Caco-2 (cell line): ENCODE data around the gene NFIA. TPM values are rescaled to one million over a fixed set of nuclear protein-coding genes. Genes with fewer than 3 reads are reported as not detected.

ENCODE experiments used
- BruUV-seq: library from RNA; stranded (reverse); fragments of 400-500 nt; replicated peaks from 2 replicates; lab custom pipeline; 2021; lab: Mats Ljungman, UMichigan
- CTCF ChIA-PET: fragments of 300-600 bp; sonication (Branson Sonifier 250); formaldehyde crosslinking; loops from one replicate; lab custom pipeline; 2022; ENCODE audit warnings: antibody characterized with exemption; lab: Charles Lee
- POLR2A ChIA-PET: fragments of 300-600 bp; sonication (Branson Sonifier 250); formaldehyde crosslinking; loops from one replicate; lab custom pipeline; 2022; ENCODE audit warnings: antibody characterized with exemption; lab: Charles Lee
- DNase-seq, 2 experiments: peaks; one replicate each; pipeline versions ENCODE4 v3.0.0 to v3.0.0-alpha.2; 2020 to 2022
- H3K27me3 ChIP-seq: replicated peaks from 2 replicates; pipeline ENCODE4 v1.6.0; 2011; ENCODE audit warnings: low read length; ENCODE audit not compliant: control insufficient read depth, insufficient read depth
- H3K36me3 ChIP-seq: 2 replicates; pipeline ENCODE4 v1.5.1; 2011; ENCODE audit warnings: low read length; ENCODE audit not compliant: control insufficient read depth, insufficient read depth
- H3K4me1 ChIP-seq: fragments of 250-450 bp; sonication (Bioruptor Pico); 2 replicates; pipeline ENCODE4 v1.5.1; 2020; ENCODE audit warnings: mild to moderate bottlenecking
- H3K4me3 ChIP-seq: 2 replicates; pipeline ENCODE4 v1.5.1; 2011; ENCODE audit warnings: low read depth, mild to moderate bottlenecking, control low read depth, low read length
- H3K9me3 ChIP-seq: fragments of 250-450 bp; sonication (Bioruptor Pico); 2 replicates; pipeline ENCODE4 v1.5.1; 2020; ENCODE audit warnings: mild to moderate bottlenecking, moderate library complexity
- H3K27ac Mint-ChIP-seq: one replicate; pipeline ENCODE4 v1.8.0; 2022; ENCODE audit warnings: mixed read lengths; ENCODE audit not compliant: unreplicated experiment
- H3K27me3 Mint-ChIP-seq: one replicate; pipeline ENCODE4 v1.8.0; 2022; ENCODE audit warnings: mixed read lengths; ENCODE audit not compliant: insufficient read depth, unreplicated experiment
- H3K36me3 Mint-ChIP-seq: one replicate; pipeline ENCODE4 v1.8.0; 2022; ENCODE audit warnings: mild to moderate bottlenecking, mixed read lengths; ENCODE audit not compliant: insufficient read depth, unreplicated experiment
- H3K4me1 Mint-ChIP-seq: one replicate; pipeline ENCODE4 v1.8.0; 2022; ENCODE audit warnings: low read depth, mixed read lengths; ENCODE audit not compliant: unreplicated experiment
- H3K4me3 Mint-ChIP-seq: one replicate; pipeline ENCODE4 v1.8.0; 2022; ENCODE audit warnings: mild to moderate bottlenecking, moderate library complexity, mixed read lengths; ENCODE audit not compliant: unreplicated experiment
- H3K9me3 Mint-ChIP-seq: one replicate; pipeline ENCODE4 v1.8.0; 2022; ENCODE audit warnings: mixed read lengths; ENCODE audit not compliant: unreplicated experiment
- intact Hi-C: fragments of 100-400 bp; cut with micrococcal nuclease; formaldehyde crosslinking; loops from one replicate; pipeline ENCODE4 v1.10.0; 2022; ENCODE audit not compliant: unreplicated experiment
- total RNA-seq: library from RNA; stranded (reverse); gene quantifications from 2 replicates; pipeline ENCODE4 v1.2.3, GENCODE V29; 2022
- TF ChIP-seq, protein P1 (sequence below), 2 experiments: fragments of 200-600 bp in 1 of 2; IDR thresholded peaks; 1 replicate in 1 of 2; 2 replicates in 1 of 2; pipeline versions ENCODE4 v1.5.1 to v1.8.0; 2011 to 2022; ENCODE audit warnings: antibody characterized with exemption in 1 of 2, control low read depth in 1 of 2, inconsistent platforms in 1 of 2, low read depth in 1 of 2, low read length in 1 of 2, mild to moderate bottlenecking in 1 of 2, moderate library complexity in 1 of 2; ENCODE audit not compliant: insufficient read depth in 1 of 2, severe bottlenecking in 1 of 2, unreplicated experiment in 1 of 2

The NFIA gene
- total RNA-seq, 1 experiment from 2014 or later = 1.4 TPM

DNA sequence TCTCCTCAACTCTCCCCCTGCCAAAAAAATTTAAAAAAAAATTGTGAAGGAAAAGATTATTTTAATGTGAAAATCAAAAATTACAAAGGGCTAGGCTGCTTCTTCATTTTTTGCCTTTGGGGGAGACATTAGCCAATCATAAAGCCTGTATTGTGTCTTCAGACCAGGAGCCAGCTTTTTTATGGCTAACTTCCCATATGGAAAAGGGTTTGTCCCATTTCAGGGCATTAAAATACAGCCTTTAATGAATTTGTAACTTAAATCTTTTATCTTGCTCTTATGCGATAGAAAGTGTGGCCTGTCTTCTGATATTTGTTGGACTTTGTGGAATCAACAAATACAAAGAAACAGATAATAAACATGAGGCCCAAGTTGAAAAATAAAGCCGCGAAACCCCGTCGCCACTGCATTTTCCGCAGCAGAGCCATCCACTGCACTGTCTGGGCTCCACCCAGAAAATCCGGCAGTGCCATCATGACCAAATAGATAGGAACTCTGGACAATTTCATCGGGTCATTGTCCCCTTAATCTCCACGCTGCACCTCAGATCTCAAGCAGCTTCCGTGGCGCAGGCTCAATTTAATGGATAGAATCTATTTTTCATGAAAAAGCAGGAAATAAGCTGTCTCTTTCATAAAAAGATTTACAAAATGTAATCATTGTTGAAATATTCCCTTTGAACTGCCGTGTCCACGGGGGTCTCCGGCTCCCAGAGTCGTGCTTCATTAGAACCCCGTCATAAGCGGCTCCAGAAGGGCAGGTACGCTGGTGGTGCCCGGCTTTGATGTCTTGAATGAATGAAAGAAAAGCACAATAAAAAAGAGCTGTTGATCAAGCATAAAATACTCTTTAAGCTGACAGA is 365.0 kb downstream of the NFIA start:
- CTCF ChIA-PET = no interaction called here
- Mint-ChIP-seq H3K4me3 (no peak overlapping the region), H3K9me3 (no peaks in the 10 kb centered on the region), H3K4me1 (peaks cover 5% of the 10 kb centered on the region), H3K27me3 (no peaks in the 10 kb centered on the region), H3K27ac (no peak overlapping the region), H3K36me3 (no peaks in the 10 kb centered on the region)
- Histone ChIP-seq H3K36me3 (no peaks in the 10 kb centered on the region), H3K27me3 (no peaks in the 10 kb centered on the region), H3K9me3 (no peaks in the 10 kb centered on the region), H3K4me3 (no peak overlapping the region), H3K4me1 (peaks cover 27% of the 10 kb centered on the region)
- BruUV-seq = no TSS peak
- intact Hi-C loops = no loop called here
- TF ChIP-seq, protein P1, sequence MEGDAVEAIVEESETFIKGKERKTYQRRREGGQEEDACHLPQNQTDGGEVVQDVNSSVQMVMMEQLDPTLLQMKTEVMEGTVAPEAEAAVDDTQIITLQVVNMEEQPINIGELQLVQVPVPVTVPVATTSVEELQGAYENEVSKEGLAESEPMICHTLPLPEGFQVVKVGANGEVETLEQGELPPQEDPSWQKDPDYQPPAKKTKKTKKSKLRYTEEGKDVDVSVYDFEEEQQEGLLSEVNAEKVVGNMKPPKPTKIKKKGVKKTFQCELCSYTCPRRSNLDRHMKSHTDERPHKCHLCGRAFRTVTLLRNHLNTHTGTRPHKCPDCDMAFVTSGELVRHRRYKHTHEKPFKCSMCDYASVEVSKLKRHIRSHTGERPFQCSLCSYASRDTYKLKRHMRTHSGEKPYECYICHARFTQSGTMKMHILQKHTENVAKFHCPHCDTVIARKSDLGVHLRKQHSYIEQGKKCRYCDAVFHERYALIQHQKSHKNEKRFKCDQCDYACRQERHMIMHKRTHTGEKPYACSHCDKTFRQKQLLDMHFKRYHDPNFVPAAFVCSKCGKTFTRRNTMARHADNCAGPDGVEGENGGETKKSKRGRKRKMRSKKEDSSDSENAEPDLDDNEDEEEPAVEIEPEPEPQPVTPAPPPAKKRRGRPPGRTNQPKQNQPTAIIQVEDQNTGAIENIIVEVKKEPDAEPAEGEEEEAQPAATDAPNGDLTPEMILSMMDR (IDR thresholded peaks at IDR 0.05; ENCODE audit: insufficient read depth in 1 of 2, low read depth in 1 of 2, low read length in 1 of 2, severe bottlenecking in 1 of 2, unreplicated experiment in 1 of 2) = no peak
- POLR2A ChIA-PET = no interaction called here
- DNase-seq = no peak

GRCh38 chr1:61447968-61448430 is 365.6 kb downstream of the NFIA start:
- BruUV-seq = no TSS peak

GRCh38 chr1:61448914-61449313 is 366.6 kb downstream of the NFIA start:
- intact Hi-C loops = no loop called here
- DNase-seq = no peak
- no peaks in the 10 kb centered on the region for H3K27me3 ChIP-seq
- ChIA-PET POLR2A (no interaction called here), CTCF (no interaction called here)
- Mint-ChIP-seq H3K27ac (no peak overlapping the region), H3K36me3 (no peaks in the 10 kb centered on the region), H3K27me3 (no peaks in the 10 kb centered on the region), H3K4me1 (peaks cover 13% of the 10 kb centered on the region), H3K9me3 (no peaks in the 10 kb centered on the region), H3K4me3 (no peak overlapping the region)
- BruUV-seq = no TSS peak
- H3K36me3 ChIP-seq = no peaks in the 10 kb centered on the region
- TF ChIP-seq, protein P1 (IDR thresholded peaks at IDR 0.05; ENCODE audit: insufficient read depth in 1 of 2, low read depth in 1 of 2, low read length in 1 of 2, severe bottlenecking in 1 of 2, unreplicated experiment in 1 of 2) = no peak
- H3K9me3 ChIP-seq = no peaks in the 10 kb centered on the region
- peaks cover 32% of the 10 kb centered on the region for H3K4me1 ChIP-seq
- no peak overlapping the region for H3K4me3 ChIP-seq

More at GRCh38 chr1:61447968-61448430, 365.6 kb downstream of the NFIA start:
- Histone ChIP-seq H3K4me3 (no peak overlapping the region), H3K27me3 (no peaks in the 10 kb centered on the region), H3K36me3 (no peaks in the 10 kb centered on the region), H3K9me3 (no peaks in the 10 kb centered on the region), H3K4me1 (peaks cover 32% of the 10 kb centered on the region)
- H3K36me3 Mint-ChIP-seq = no peaks in the 10 kb centered on the region
- ChIA-PET POLR2A (no interaction called here), CTCF (no interaction called here)
- H3K27ac Mint-ChIP-seq = no peak overlapping the region
- DNase-seq = no peak
- H3K4me1 Mint-ChIP-seq = peaks cover 8% of the 10 kb centered on the region
- TF ChIP-seq, protein P1 (IDR thresholded peaks at IDR 0.05; ENCODE audit: insufficient read depth in 1 of 2, low read depth in 1 of 2, low read length in 1 of 2, severe bottlenecking in 1 of 2, unreplicated experiment in 1 of 2) = no peak
- intact Hi-C loops = no loop called here
- no peak overlapping the region for H3K4me3 Mint-ChIP-seq
- H3K9me3 Mint-ChIP-seq = no peaks in the 10 kb centered on the region
- no peaks in the 10 kb centered on the region for H3K27me3 Mint-ChIP-seq
